K562 (cell line): ENCODE measurements around the gene STIM1. TPM values are rescaled to one million over a fixed set of nuclear protein-coding genes. Genes with fewer than 3 reads are reported as not detected.

Source experiments
- CBFA2T3 ChIP-seq: fragments of 450-650 bp; IDR thresholded peaks from 2 replicates; pipeline ENCODE4 v1.6.1; 2017
- CBX3 ChIP-seq, 2 experiments: IDR thresholded peaks; 1 replicate in 1 of 2; 2 replicates in 1 of 2; pipeline ENCODE4 v1.6.1; 2012; ENCODE audit warnings: inconsistent platforms in 2 of 2, low read length in 2 of 2, borderline replicate concordance in 1 of 2, control low read depth in 1 of 2
- DPF2 ChIP-seq: fragments of 450-650 bp; IDR thresholded peaks from 2 replicates; pipeline ENCODE4 v1.6.1; 2016
- ELF1 ChIP-seq: fragments of 200-800 bp; sonication (Bioruptor generic); IDR thresholded peaks from 2 replicates; pipeline ENCODE4 v1.6.1; 2016; ENCODE audit warnings: missing genetic modification characterization, missing compliant biosample characterization
- FOXM1 ChIP-seq, 2 experiments: fragments of 450-650 bp in 1 of 2; sonication (generic) in 1 of 2; formaldehyde crosslinking in 1 of 2; IDR thresholded peaks; 2 replicates each; pipeline versions ENCODE4 v1.6.1 to v1.9.0; 2017 to 2022; ENCODE audit warnings: low read depth in 2 of 2, mild to moderate bottlenecking in 2 of 2, missing genetic modification reagents in 1 of 2, moderate library complexity in 1 of 2
- GATAD2B ChIP-seq: fragments of 450-650 bp; IDR thresholded peaks from 2 replicates; pipeline ENCODE4 v1.6.1; 2017; ENCODE audit warnings: mild to moderate bottlenecking, borderline replicate concordance
- HNRNPK ChIP-seq: fragments of 200-400 bp; formaldehyde crosslinking; IDR thresholded peaks from one replicate; pipeline ENCODE4 v1.6.1; 2018; ENCODE audit warnings: mild to moderate bottlenecking, low read depth, low read length; ENCODE audit not compliant: poor library complexity, severe bottlenecking
- KDM1A ChIP-seq, 2 experiments: fragments of 450-650 bp; IDR thresholded peaks; 2 replicates each; pipeline ENCODE4 v1.6.1; 2016; ENCODE audit warnings: mild to moderate bottlenecking in 2 of 2
- KDM5B ChIP-seq: fragments of 200-600 bp; sonication (generic); IDR thresholded peaks from 2 replicates; pipeline ENCODE4 v1.6.1; 2012; ENCODE audit warnings: low read depth, mild to moderate bottlenecking, moderate library complexity, low read length, control low read depth, inconsistent platforms; ENCODE audit not compliant: insufficient replicate concordance
- NFIC ChIP-seq: fragments of 450-650 bp; IDR thresholded peaks from 2 replicates; pipeline ENCODE4 v1.6.1; 2017; ENCODE audit warnings: mild to moderate bottlenecking, inconsistent platforms
- NFIX ChIP-seq: fragments of 250-450 bp; sonication (Bioruptor Pico); IDR thresholded peaks from 2 replicates; pipeline ENCODE4 v1.4.0; 2020; ENCODE audit warnings: low read depth, mild to moderate bottlenecking, moderate library complexity
- RAD51 ChIP-seq: fragments of 450-650 bp; IDR thresholded peaks from 2 replicates; pipeline ENCODE4 v1.7.1; 2016; ENCODE audit warnings: low read depth, mild to moderate bottlenecking, borderline replicate concordance
- RBM34 ChIP-seq: fragments of 200-400 bp; formaldehyde crosslinking; IDR thresholded peaks from 2 replicates; pipeline ENCODE4 v1.6.1; 2018; ENCODE audit warnings: low read length, borderline replicate concordance; ENCODE audit not compliant: insufficient read depth
- RFX7 ChIP-seq: fragments of 250-450 bp; sonication (Bioruptor Pico); IDR thresholded peaks from 2 replicates; pipeline ENCODE4 v1.5.1; 2021; ENCODE audit warnings: mild to moderate bottlenecking
- SMC3 ChIP-seq: conservative IDR thresholded peaks from 2 replicates; pipeline ENCODE4 v1.6.1; 2011; ENCODE audit warnings: low read depth, low read length, improper control_type of control experiment; ENCODE audit not compliant: insufficient read depth
- SRSF3 ChIP-seq: fragments of 200-400 bp; formaldehyde crosslinking; IDR thresholded peaks from 2 replicates; pipeline ENCODE4 v1.6.1; 2016; ENCODE audit warnings: mild to moderate bottlenecking, low read length, moderate library complexity; ENCODE audit not compliant: insufficient read depth
- TAF9B ChIP-seq: fragments of 450-650 bp; IDR thresholded peaks from 2 replicates; pipeline ENCODE4 v1.6.1; 2018; ENCODE audit warnings: mild to moderate bottlenecking; ENCODE audit not compliant: partially characterized antibody
- U2AF2 ChIP-seq: fragments of 200-400 bp; formaldehyde crosslinking; optimal IDR thresholded peaks from 2 replicates; pipeline ENCODE3; 2017; ENCODE audit warnings: low read depth, mild to moderate bottlenecking, low read length
- ZNF589 ChIP-seq: fragments of 200-800 bp; sonication (Bioruptor generic); IDR thresholded peaks from 2 replicates; pipeline ENCODE4 v1.6.1; 2016; ENCODE audit warnings: low read depth, missing genetic modification characterization, missing compliant biosample characterization
- polyA plus RNA-seq, 8 experiments: library from polyadenylated mRNA; depleted of rRNA in 4 of 8; stranded (reverse) in 5 of 8; unstranded in 3 of 8; fragments of >200 nt; fragmentation: Nextera tagmentation in 2 of 8; fragmentation: Illumina TruSeq in 1 of 8; extraction: Ambion mirVana in 2 of 8; extraction: Trizol in 1 of 8; gene quantifications; 2 replicates each; pipeline versions ENCODE4 v1.2.1 to v1.2.3, GENCODE V29; 2011 to 2014; ENCODE audit warnings: inconsistent platforms in 1 of 8, missing spikeins in 1 of 8
- total RNA-seq, 7 experiments: library from RNA; depleted of rRNA in 6 of 7; stranded (reverse); fragments of >200 nt in 6 of 7; fragmentation: Illumina TruSeq in 2 of 7; extraction: Trizol in 2 of 7; gene quantifications; 2 replicates each; pipeline versions ENCODE4 v1.2.1 to v1.2.3, GENCODE V29; 2011 to 2021; ENCODE audit warnings: low replicate concordance in 1 of 7
- TF ChIP-seq, protein P1 (sequence below): fragments of 450-650 bp; conservative IDR thresholded peaks from 2 replicates; pipeline ENCODE4 v1.6.1; 2016; ENCODE audit warnings: missing genetic modification characterization, low read depth, mild to moderate bottlenecking, missing compliant biosample characterization, moderate library complexity
- TF ChIP-seq, protein P2 (sequence below), 2 experiments: fragments of 250-450 bp in 1 of 2; fragments of 450-650 bp in 1 of 2; sonication (Bioruptor Pico) in 1 of 2; IDR thresholded peaks; 2 replicates each; pipeline versions ENCODE4 v1.6.1 to v1.8.0; 2016 to 2021; ENCODE audit warnings: mild to moderate bottlenecking in 2 of 2, moderate library complexity in 2 of 2, missing compliant biosample characterization in 1 of 2, missing genetic modification characterization in 1 of 2
- TF ChIP-seq, protein P3 (sequence below): fragments of 250-450 bp; sonication (Bioruptor Pico); IDR thresholded peaks from 2 replicates; pipeline ENCODE4 v1.9.0; 2021; ENCODE audit warnings: mild to moderate bottlenecking, inconsistent platforms
- TF ChIP-seq, protein P4 (sequence below): fragments of 450-650 bp; IDR thresholded peaks from 2 replicates; pipeline ENCODE4 v1.6.1; 2018; ENCODE audit warnings: mild to moderate bottlenecking, low read depth; ENCODE audit not compliant: partially characterized antibody

The STIM1 gene
- total and polyA plus RNA-seq, 9 of the 15 experiments (the other 6 are each of a cell fraction or from before 2014, with no cell fraction given): 7.7 to 50.5 (median 22.5) TPM

DNA sequence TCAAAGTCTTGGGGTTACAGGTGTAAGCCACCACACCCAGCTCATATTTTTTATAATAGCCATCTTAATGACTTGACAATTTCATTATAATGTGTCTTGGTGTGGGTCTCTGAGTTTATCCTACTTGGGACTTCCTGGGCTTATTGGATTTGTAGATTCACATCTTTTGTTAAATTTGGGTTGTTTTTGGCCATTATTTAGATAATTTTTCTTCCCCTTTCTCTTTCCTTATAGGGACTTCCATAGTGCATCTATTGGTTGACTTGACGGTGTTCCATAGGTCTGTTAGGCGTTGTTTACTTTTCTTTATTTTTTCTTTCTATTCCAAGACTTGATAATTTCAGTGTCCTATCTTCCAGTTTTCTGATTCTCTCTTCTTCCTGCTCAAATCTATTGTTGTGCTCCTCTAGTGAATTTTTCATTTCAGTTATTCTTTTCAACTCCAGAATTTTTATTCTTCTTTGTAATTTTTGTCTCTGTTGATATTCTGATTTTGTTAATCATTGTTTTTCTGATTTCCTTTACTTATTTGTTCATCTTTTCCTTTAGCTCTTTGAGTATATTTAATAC is 284.7 kb downstream of the STIM1 start (continued):
- TF ChIP-seq KDM1A (IDR thresholded peaks at IDR 0.05) (peak; percentile 26 to 33; a peak in 2 of 4 replicates), NFIC (peak; percentile 38), TAF9B (no peak), U2AF2 (no peak), CBFA2T3 (no peak), HNRNPK (no peak), CBX3 (IDR thresholded peaks at IDR 0.05; ENCODE audit: borderline replicate concordance in 1 of 2, low read length in 2 of 2) (peak in 1 of 2 experiments; percentile 99; a peak in 2 of 3 replicates), NFIX (CRISPR knock-in tag) (no peak), RFX7 (CRISPR knock-in tag) (no peak), RAD51 (no peak), ZNF589 (CRISPR knock-in tag) (no peak), RBM34 (no peak), SMC3 (no peak), FOXM1 (IDR thresholded peaks at IDR 0.05; ENCODE audit: low read depth) (no peak), FOXM1 (CRISPR knock-in tag; IDR thresholded peaks at IDR 0.05; ENCODE audit: low read depth) (no peak), DPF2 (0 out of 2 replicates have a peak, but pooled peaks have one; percentile 22), GATAD2B (no peak), KDM5B (no peak), ELF1 (tag) (no peak), SRSF3 (no peak)
- TF ChIP-seq, protein P1, sequence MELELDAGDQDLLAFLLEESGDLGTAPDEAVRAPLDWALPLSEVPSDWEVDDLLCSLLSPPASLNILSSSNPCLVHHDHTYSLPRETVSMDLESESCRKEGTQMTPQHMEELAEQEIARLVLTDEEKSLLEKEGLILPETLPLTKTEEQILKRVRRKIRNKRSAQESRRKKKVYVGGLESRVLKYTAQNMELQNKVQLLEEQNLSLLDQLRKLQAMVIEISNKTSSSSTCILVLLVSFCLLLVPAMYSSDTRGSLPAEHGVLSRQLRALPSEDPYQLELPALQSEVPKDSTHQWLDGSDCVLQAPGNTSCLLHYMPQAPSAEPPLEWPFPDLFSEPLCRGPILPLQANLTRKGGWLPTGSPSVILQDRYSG: no peak
- TF ChIP-seq, protein P2, sequence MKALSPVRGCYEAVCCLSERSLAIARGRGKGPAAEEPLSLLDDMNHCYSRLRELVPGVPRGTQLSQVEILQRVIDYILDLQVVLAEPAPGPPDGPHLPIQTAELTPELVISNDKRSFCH (CRISPR knock-in tag; IDR thresholded peaks at IDR 0.05): no peak
- TF ChIP-seq, protein P2 (tag; IDR thresholded peaks at IDR 0.05): no peak
- TF ChIP-seq, protein P3, sequence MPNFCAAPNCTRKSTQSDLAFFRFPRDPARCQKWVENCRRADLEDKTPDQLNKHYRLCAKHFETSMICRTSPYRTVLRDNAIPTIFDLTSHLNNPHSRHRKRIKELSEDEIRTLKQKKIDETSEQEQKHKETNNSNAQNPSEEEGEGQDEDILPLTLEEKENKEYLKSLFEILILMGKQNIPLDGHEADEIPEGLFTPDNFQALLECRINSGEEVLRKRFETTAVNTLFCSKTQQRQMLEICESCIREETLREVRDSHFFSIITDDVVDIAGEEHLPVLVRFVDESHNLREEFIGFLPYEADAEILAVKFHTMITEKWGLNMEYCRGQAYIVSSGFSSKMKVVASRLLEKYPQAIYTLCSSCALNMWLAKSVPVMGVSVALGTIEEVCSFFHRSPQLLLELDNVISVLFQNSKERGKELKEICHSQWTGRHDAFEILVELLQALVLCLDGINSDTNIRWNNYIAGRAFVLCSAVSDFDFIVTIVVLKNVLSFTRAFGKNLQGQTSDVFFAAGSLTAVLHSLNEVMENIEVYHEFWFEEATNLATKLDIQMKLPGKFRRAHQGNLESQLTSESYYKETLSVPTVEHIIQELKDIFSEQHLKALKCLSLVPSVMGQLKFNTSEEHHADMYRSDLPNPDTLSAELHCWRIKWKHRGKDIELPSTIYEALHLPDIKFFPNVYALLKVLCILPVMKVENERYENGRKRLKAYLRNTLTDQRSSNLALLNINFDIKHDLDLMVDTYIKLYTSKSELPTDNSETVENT (CRISPR knock-in tag): no peak
- TF ChIP-seq, protein P4, sequence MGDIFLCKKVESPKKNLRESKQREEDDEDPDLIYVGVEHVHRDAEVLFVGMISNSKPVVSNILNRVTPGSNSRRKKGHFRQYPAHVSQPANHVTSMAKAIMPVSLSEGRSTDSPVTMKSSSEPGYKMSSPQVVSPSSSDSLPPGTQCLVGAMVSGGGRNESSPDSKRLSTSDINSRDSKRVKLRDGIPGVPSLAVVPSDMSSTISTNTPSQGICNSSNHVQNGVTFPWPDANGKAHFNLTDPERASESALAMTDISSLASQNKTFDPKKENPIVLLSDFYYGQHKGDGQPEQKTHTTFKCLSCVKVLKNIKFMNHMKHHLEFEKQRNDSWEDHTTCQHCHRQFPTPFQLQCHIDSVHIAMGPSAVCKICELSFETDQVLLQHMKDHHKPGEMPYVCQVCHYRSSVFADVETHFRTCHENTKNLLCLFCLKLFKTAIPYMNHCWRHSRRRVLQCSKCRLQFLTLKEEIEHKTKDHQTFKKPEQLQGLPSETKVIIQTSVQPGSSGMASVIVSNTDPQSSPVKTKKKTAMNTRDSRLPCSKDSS: peak; percentile 100
